Keratinocyte (primary cell): ENCODE measurements around the gene LRRC15. TPM values are rescaled to one million over a fixed set of nuclear protein-coding genes. Genes with fewer than 3 reads are reported as not detected.

Experiments
- DNase-seq: peaks from one replicate; pipeline ENCODE4 v3.0.0-alpha.2; 2011; ENCODE audit warnings: low read depth, missing footprints, low spot score
- FAIRE-seq: peaks from 2 replicates; lab custom pipeline; 2011; peaks lifted over from hg19 to GRCh38; lab: Jason Lieb, UNC
- H2AFZ ChIP-seq: 2 replicates; pipeline ENCODE4 v1.6.0; 2012; ENCODE audit warnings: low read length, control low read depth, inconsistent platforms; ENCODE audit not compliant: control insufficient read depth
- H3K27ac ChIP-seq: 2 replicates; pipeline ENCODE4 v1.5.1; 2011; ENCODE audit warnings: low read length; ENCODE audit not compliant: control insufficient read depth, insufficient read depth
- H3K27me3 ChIP-seq: 3 replicates; pipeline ENCODE4 v1.6.0; 2011; ENCODE audit warnings: low read length; ENCODE audit not compliant: control insufficient read depth, insufficient read depth; ENCODE audit errors: extremely low read depth
- H3K36me3 ChIP-seq, 2 experiments: 2 replicates in 1 of 2; 3 replicates in 1 of 2; pipeline ENCODE4 v1.5.1; 2011; ENCODE audit warnings: low read length in 2 of 2, mild to moderate bottlenecking in 1 of 2; ENCODE audit not compliant: control insufficient read depth in 2 of 2, insufficient read depth in 2 of 2; ENCODE audit errors: extremely low read depth in 1 of 2
- H3K4me1 ChIP-seq: 3 replicates; pipeline ENCODE4 v1.5.1; 2011; ENCODE audit warnings: low read length; ENCODE audit not compliant: control insufficient read depth, insufficient read depth; ENCODE audit errors: extremely low read depth
- H3K4me2 ChIP-seq: 3 replicates; pipeline ENCODE4 v1.6.0; 2011; ENCODE audit warnings: low read depth, low read length; ENCODE audit not compliant: control insufficient read depth, insufficient read depth; ENCODE audit errors: extremely low read depth
- H3K4me3 ChIP-seq, 3 experiments: fragments of 200-600 bp in 1 of 3; sonication (generic) in 1 of 3; 2 replicates in 2 of 3; 3 replicates in 1 of 3; pipeline ENCODE4 v1.5.1; 2011 to 2016; ENCODE audit warnings: low read length in 3 of 3, mild to moderate bottlenecking in 3 of 3, control low read depth in 2 of 3, inconsistent platforms in 1 of 3, low read depth in 1 of 3, mixed read lengths in 1 of 3, mixed run types in 1 of 3, moderate library complexity in 1 of 3; ENCODE audit not compliant: control insufficient read depth in 2 of 3, insufficient read depth in 2 of 3; ENCODE audit errors: extremely low read depth in 1 of 3
- H3K79me2 ChIP-seq: 2 replicates; pipeline ENCODE4 v1.6.0; 2012; ENCODE audit warnings: low read length; ENCODE audit not compliant: control insufficient read depth, insufficient read depth
- H3K9ac ChIP-seq: 3 replicates; pipeline ENCODE4 v1.6.0; 2011; ENCODE audit warnings: low read length; ENCODE audit not compliant: control insufficient read depth, insufficient read depth; ENCODE audit errors: extremely low read depth
- H3K9me1 ChIP-seq: 3 replicates; pipeline ENCODE4 v1.6.0; 2011; ENCODE audit warnings: low read length; ENCODE audit not compliant: control insufficient read depth, insufficient read depth; ENCODE audit errors: extremely low read depth
- H3K9me3 ChIP-seq: 2 replicates; pipeline ENCODE4 v1.5.1; 2012; ENCODE audit warnings: low read depth, low read length; ENCODE audit not compliant: control insufficient read depth
- H4K20me1 ChIP-seq: 3 replicates; pipeline ENCODE4 v1.6.0; 2011; ENCODE audit warnings: low read length; ENCODE audit not compliant: control insufficient read depth, insufficient read depth; ENCODE audit errors: extremely low read depth
- CTCF ChIP-seq, 3 experiments: IDR thresholded peaks in 1 of 3; conservative IDR thresholded peaks in 1 of 3; optimal IDR thresholded peaks in 1 of 3; 2 replicates in 2 of 3; 3 replicates in 1 of 3; pipeline versions ENCODE3 to v1.5.1; 2011; ENCODE audit warnings: low read length in 3 of 3, mild to moderate bottlenecking in 3 of 3, moderate library complexity in 2 of 3, control low read depth in 1 of 3, inconsistent platforms in 1 of 3; ENCODE audit not compliant: insufficient read depth in 2 of 3; ENCODE audit errors: extremely low read depth in 1 of 3
- EZH2 ChIP-seq: IDR thresholded peaks from one replicate; pipeline ENCODE4 v1.6.1; 2012; ENCODE audit warnings: inconsistent platforms, mild to moderate bottlenecking, low read length, moderate library complexity
- dilution Hi-C: fragments of 300-500 bp; cut with MboI; formaldehyde crosslinking; loops from one replicate; pipeline ENCODE4 v1.7.0; 2020; ENCODE audit warnings: low sequenced_read_pairs; ENCODE audit not compliant: extremely low pct_ligation_motif_present
- polyA plus RNA-seq, 5 experiments: library from polyadenylated mRNA; depleted of rRNA in 3 of 5; stranded (reverse) in 3 of 5; stranded (forward) in 1 of 5; unstranded in 1 of 5; fragments of >200 nt; gene quantifications; 1 replicate in 1 of 5; 2 replicates in 3 of 5; 3 replicates in 1 of 5; pipeline versions ENCODE4 v1.2.1 to v1.2.3, GENCODE V29; 2011 to 2012; ENCODE audit warnings: missing spikeins in 2 of 5, low read depth in 1 of 5, low replicate concordance in 1 of 5

The LRRC15 gene
- polyA plus RNA-seq, 1 donor (not counting 4 experiments of a cell fraction or from before 2014, with no cell fraction given), result not detected

GRCh38 chr3:194312743-194313281 lies 56.7 kb downstream of the LRRC15 start:
- dilution Hi-C loops, result loop anchor here (25.0 kb wide), 2 partner anchors 151 to 551 kb away; no protein-coding TSS in a partner anchor
- Histone ChIP-seq H3K36me3 (no peaks in the 10 kb centered on the region), H4K20me1 (no peaks in the 10 kb centered on the region), H2AFZ (peak overlapping the region; percentile 36), H3K27ac (no peak overlapping the region), H3K79me2 (no peaks in the 10 kb centered on the region), H3K9ac (no peak overlapping the region), H3K4me2 (peak overlapping the region; percentile 27), H3K9me3 (no peaks in the 10 kb centered on the region), H3K27me3 (peaks cover 21% of the 10 kb centered on the region), H3K4me3 (no peak overlapping the region), H3K9me1 (no peaks in the 10 kb centered on the region), H3K4me1 (peaks cover 37% of the 10 kb centered on the region)
- FAIRE-seq, result no peak
- DNase-seq, result no peak
- TF ChIP-seq CTCF (optimal IDR thresholded peaks at IDR 0.05 in 1 of 3, IDR thresholded peaks at IDR 0.05 in 1 of 3, conservative IDR thresholded peaks at IDR 0.05 in 1 of 3; ENCODE audit: extremely low read depth in 1 of 3, insufficient read depth in 2 of 3, low read length in 3 of 3) (no peak), EZH2 (no peak)

- FAIRE-seq (no peak), DNase-seq (no peak)
- dilution Hi-C loops, result loop anchor here (25.0 kb wide), 2 partner anchors 150 to 550 kb away; no protein-coding TSS in a partner anchor
- Histone ChIP-seq H3K36me3 (no peaks in the 10 kb centered on the region), H3K9ac (no peak overlapping the region), H3K79me2 (no peaks in the 10 kb centered on the region), H3K4me2 (peak overlapping the region; percentile 27), H3K9me1 (no peaks in the 10 kb centered on the region), H3K27ac (no peak overlapping the region), H2AFZ (no peak overlapping the region), H3K4me1 (peaks cover 37% of the 10 kb centered on the region), H3K4me3 (no peak overlapping the region), H3K27me3 (peaks cover 21% of the 10 kb centered on the region), H3K9me3 (no peaks in the 10 kb centered on the region), H4K20me1 (no peaks in the 10 kb centered on the region)
- no peak for TF ChIP-seq CTCF (optimal IDR thresholded peaks at IDR 0.05 in 1 of 3, IDR thresholded peaks at IDR 0.05 in 1 of 3, conservative IDR thresholded peaks at IDR 0.05 in 1 of 3; ENCODE audit: extremely low read depth in 1 of 3, insufficient read depth in 2 of 3, low read length in 3 of 3)
- no peak for TF ChIP-seq EZH2
These were observed 57.3 kb downstream of the LRRC15 start for GRCh38 chr3:194312186-194312742.
